Measurements from ENCODE around the gene ETV5. TPM values are rescaled to one million over a fixed set of nuclear protein-coding genes. Genes with fewer than 3 reads are reported as not detected.

Gene ETV5
- total RNA-seq, 2 donors from 2014 or later = 56.4 to 84.1 TPM

GRCh38 chr3:186080849-186081438 is 27.9 kb downstream of the ETV5 start:
- H3K9me3 Mint-ChIP-seq = no peaks in the 10 kb centered on the region
- Histone ChIP-seq H3K9me3 (ENCODE audit: control insufficient read depth, low read length) (peaks cover 4% of the 10 kb centered on the region), H3K4me3 (ENCODE audit: low read length) (no peak overlapping the region), H3K27ac (ENCODE audit: low read depth, low read length) (no peak overlapping the region), H3K27me3 (ENCODE audit: control insufficient read depth, insufficient read depth, low read length, poor library complexity, severe bottlenecking) (no peaks in the 10 kb centered on the region), H3K9ac (ENCODE audit: extremely low read depth, low read length, poor library complexity, severe bottlenecking) (no peak overlapping the region), H3K4me1 (ENCODE audit: control insufficient read depth, insufficient read depth, low read length) (no peaks in the 10 kb centered on the region), H3K36me3 (ENCODE audit: control insufficient read depth, insufficient read depth, low read length) (peaks cover 52% of the 10 kb centered on the region)
- H3K36me3 Mint-ChIP-seq (ENCODE audit: low read depth) = peaks cover 50% of the 10 kb centered on the region
- DNase-seq = peak; percentile 59
- no peak for TF ChIP-seq CTCF (conservative IDR thresholded peaks at IDR 0.05)
- H3K4me3 Mint-ChIP-seq = peak overlapping the region; percentile 32
- peak overlapping the region; percentile 90 for H3K27ac Mint-ChIP-seq
- H3K4me1 Mint-ChIP-seq = peaks cover 47% of the 10 kb centered on the region
- no peaks in the 10 kb centered on the region for H3K27me3 Mint-ChIP-seq (ENCODE audit: insufficient read depth)
- WGBS, 2 experiments (ENCODE audit: insufficient coverage in 1 of 2, insufficient read length in 1 of 2) = 69 to 80% methylated on average over 3 to 5 of the region's 5 CpGs

GRCh38 chr3:186079925-186080324 is 29.0 kb downstream of the ETV5 start:
- H3K27ac Mint-ChIP-seq = peak overlapping the region; percentile 90
- WGBS, 2 experiments (ENCODE audit: insufficient coverage in 1 of 2, insufficient read length in 1 of 2) = 47 to 61% methylated on average over 5 to 7 of the region's 7 CpGs
- Histone ChIP-seq H3K27ac (ENCODE audit: low read depth, low read length) (no peak overlapping the region), H3K27me3 (ENCODE audit: control insufficient read depth, insufficient read depth, low read length, poor library complexity, severe bottlenecking) (no peaks in the 10 kb centered on the region), H3K9ac (ENCODE audit: extremely low read depth, low read length, poor library complexity, severe bottlenecking) (no peak overlapping the region), H3K9me3 (ENCODE audit: control insufficient read depth, low read length) (peaks cover 14% of the 10 kb centered on the region), H3K4me3 (ENCODE audit: low read length) (no peak overlapping the region), H3K4me1 (ENCODE audit: control insufficient read depth, insufficient read depth, low read length) (no peaks in the 10 kb centered on the region), H3K36me3 (ENCODE audit: control insufficient read depth, insufficient read depth, low read length) (peaks cover 59% of the 10 kb centered on the region)
- peak; percentile 76 for DNase-seq
- TF ChIP-seq CTCF (conservative IDR thresholded peaks at IDR 0.05) = no peak
- H3K9me3 Mint-ChIP-seq = peaks cover 7% of the 10 kb centered on the region
- peaks cover 44% of the 10 kb centered on the region for H3K4me1 Mint-ChIP-seq
- H3K4me3 Mint-ChIP-seq = peak overlapping the region; percentile 32
- H3K27me3 Mint-ChIP-seq (ENCODE audit: insufficient read depth) = no peaks in the 10 kb centered on the region
- peaks cover 57% of the 10 kb centered on the region for H3K36me3 Mint-ChIP-seq (ENCODE audit: low read depth)

GRCh38 chr3:186077466-186077865 is 31.4 kb downstream of the ETV5 start:
- peaks cover 73% of the 10 kb centered on the region for H3K36me3 Mint-ChIP-seq (ENCODE audit: low read depth)
- no peak for TF ChIP-seq CTCF (conservative IDR thresholded peaks at IDR 0.05)
- no peaks in the 10 kb centered on the region for H3K4me1 ChIP-seq (ENCODE audit: control insufficient read depth, insufficient read depth, low read length)
- H3K27ac ChIP-seq (ENCODE audit: low read depth, low read length) = no peak overlapping the region
- H3K4me3 ChIP-seq (ENCODE audit: low read length) = no peak overlapping the region
- H3K9ac ChIP-seq (ENCODE audit: extremely low read depth, low read length, poor library complexity, severe bottlenecking) = no peak overlapping the region
- DNase-seq = no peak
- H3K9me3 Mint-ChIP-seq = peaks cover 9% of the 10 kb centered on the region
- H3K27me3 ChIP-seq (ENCODE audit: control insufficient read depth, insufficient read depth, low read length, poor library complexity, severe bottlenecking) = no peaks in the 10 kb centered on the region
- H3K4me3 Mint-ChIP-seq = no peak overlapping the region
- H3K36me3 ChIP-seq (ENCODE audit: control insufficient read depth, insufficient read depth, low read length) = peaks cover 68% of the 10 kb centered on the region
- peaks cover 30% of the 10 kb centered on the region for H3K4me1 Mint-ChIP-seq
- WGBS, 2 experiments (ENCODE audit: insufficient coverage in 1 of 2, insufficient read length in 1 of 2) = 95 to 100% methylated on average over 5 to 6 of the region's 6 CpGs
- no peaks in the 10 kb centered on the region for H3K27me3 Mint-ChIP-seq (ENCODE audit: insufficient read depth)
- no peak overlapping the region for H3K27ac Mint-ChIP-seq
- H3K9me3 ChIP-seq (ENCODE audit: control insufficient read depth, low read length) = peaks cover 19% of the 10 kb centered on the region

Measured in endodermal cell (in vitro differentiated cells).